GM18502 (cell line): Measurements from ENCODE around the gene ABCC6.

Source experiments
- ATAC-seq: cut with Tn5 transposase; IDR thresholded peaks from one replicate; pipeline ENCODE4 v1.9.1; 2021; ENCODE audit warnings: mild to moderate bottlenecking; ENCODE audit not compliant: unreplicated experiment, poor library complexity

Gene ABCC6

DNA sequence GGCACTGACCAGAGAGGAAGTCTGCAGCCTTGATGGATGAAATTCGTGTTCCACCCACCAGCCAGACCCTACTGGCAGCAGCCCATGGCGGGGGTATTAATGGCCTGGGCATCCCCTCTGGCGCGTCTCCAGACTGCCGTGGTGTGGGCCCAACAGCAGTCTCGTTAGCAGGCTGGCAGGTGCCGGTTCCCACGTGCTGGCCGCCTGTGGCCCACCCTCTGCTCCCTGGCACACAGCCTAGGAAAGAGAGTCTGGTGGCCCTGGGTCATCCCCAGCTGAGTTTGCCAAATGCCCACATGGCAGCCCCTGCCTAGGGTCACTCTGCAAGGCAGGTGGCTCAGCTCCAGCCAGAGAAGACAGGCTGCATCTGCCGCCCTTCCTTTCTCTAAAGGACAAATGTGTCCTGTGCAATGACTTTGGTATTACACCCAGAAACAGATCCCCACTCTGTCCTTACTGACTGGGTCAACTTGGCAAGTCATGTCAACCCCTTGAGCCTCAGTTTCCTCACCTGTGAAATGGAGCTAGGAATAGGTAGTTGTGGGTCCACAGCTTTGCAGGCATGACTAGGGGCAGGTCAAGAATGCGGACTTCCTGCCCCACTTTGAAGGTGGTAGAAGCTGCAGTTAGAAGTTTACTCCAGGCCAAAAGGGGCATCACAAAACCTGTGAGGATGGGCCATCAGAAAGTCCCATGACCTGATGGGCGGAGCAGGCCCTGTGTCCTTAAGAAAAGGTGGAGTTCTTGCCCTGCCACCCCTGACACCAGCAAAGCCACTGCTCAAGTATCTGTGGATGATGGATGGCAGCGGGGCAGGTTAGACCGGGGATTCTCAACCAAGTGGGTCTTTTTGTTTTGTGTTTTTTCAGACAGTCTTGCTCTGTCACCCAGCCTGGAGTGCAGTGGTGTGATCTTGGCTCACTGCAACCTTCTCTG lies 76.6 kb downstream of the ABCC6 start:
- no peak for ATAC-seq

DNA sequence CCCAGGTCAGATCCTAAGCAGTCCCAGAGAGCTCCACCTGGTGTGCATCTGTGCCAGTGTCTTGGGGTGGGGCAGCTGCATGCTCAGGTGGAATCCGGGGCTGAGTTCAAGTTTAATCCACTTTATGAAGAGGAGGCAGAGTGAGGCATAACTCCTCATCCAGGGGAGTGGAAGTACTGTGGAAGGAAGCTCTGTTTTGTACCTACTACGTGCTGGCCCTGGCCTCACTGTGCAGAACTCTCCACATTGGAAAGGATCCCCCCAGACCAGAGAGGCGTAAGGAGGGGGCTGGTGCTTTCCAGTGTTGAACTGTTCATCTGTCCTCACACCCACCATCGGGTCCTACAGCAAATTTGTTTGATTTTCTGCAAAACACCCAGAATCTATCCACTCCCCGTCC lies 78.0 kb downstream of the ABCC6 start:
- no peak for ATAC-seq

GRCh38 chr16:16144416-16144815 lies 78.9 kb downstream of the ABCC6 start:
- ATAC-seq: no peak

DNA sequence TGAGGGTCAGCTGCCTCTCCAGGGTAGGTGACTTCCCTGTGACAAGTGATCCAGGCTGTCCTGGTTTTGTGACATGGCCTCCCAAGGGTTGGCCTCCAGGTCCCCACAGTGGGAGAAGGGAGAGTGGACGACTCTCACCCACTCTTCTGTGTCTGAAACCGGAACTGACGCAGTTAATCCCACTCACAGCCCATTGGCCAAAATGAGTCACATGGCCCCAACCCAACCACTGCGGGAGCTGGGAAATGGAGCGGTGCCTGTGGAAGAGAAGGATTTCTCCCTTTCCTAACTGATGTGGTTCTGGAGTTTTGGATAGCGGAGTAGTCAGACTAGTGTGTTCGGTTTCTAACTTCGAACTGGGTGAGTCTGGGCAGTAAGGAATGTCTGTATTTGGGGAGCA lies 79.4 kb downstream of the ABCC6 start:
- no peak for ATAC-seq

GRCh38 chr16:16143038-16143763 lies 80.1 kb downstream of the ABCC6 start:
- ATAC-seq: no peak

- ATAC-seq: no peak
These were observed 81.4 kb downstream of the ABCC6 start for GRCh38 chr16:16141784-16142396.

GRCh38 chr16:16141141-16141540 lies 82.2 kb downstream of the ABCC6 start:
- ATAC-seq: no peak

GRCh38 chr16:16140537-16140936 lies 82.8 kb downstream of the ABCC6 start:
- no peak for ATAC-seq

DNA sequence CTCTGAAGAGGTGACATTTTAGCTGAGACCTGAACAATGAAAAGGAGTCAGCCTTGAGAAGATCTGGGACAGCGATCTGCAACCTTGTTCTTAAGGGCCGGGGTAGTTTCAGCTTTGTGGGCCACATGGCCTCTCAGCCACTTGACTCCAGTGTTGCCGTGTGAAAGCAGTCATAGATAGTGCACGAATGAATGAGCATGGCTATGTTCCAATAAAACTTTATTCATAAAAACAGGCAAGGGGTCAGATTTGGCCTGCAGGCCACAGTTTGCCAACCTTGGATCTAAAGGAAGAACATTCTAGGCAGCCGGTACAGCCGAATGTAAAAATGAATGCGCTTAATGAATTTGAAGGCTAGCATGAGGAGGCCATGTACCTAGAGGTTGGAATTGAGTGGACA lies 83.5 kb downstream of the ABCC6 start:
- ATAC-seq: no peak

GRCh38 chr16:16139061-16139460 lies 84.2 kb downstream of the ABCC6 start:
- no peak for ATAC-seq

DNA sequence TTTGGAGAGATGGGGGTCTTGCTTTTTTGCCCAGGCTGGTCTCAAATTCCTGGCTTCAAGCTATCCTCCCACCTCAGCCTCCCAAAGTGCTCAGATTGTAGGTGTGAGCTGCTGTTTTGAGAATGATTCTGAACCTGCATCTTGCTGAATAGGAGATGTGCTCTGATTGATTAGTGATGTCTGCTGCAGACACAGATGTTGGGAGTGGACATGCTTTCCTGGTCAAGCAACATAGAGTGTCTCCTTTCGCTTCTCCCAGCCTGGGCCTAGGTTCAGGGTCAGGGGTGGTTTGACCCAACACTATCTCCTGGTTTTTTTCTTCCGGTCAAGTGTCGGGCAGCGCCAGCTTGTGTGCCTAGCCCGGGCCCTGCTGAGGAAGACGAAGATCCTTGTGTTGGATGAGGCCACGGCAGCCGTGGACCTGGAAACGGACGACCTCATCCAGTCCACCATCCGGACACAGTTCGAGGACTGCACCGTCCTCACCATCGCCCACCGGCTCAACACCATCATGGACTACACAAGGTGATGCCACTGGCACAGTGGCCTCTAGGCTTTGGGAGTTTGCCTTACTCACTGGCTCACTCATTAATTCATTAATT lies 85.2 kb downstream of the ABCC6 start:
- ATAC-seq: no peak

DNA sequence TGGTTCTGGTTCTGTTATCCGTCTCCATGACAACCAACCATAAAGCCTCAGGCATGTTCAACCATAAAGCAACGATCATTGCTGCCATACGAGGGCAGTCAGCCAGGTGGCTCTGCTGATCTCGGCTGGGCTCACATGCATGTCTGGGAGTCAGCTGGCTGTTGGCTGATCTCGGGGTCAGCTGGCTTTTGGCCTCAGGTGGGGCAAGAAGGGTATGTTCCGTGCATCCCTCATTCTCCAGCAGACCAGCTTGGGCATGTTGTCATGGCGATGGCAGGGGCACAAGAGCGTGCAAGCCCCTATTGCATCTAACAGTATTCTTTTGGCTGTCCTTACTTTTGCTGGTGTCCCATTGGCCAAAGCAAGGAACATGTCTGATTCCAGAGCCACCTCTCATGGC lies 86.2 kb downstream of the ABCC6 start:
- no peak for ATAC-seq

DNA sequence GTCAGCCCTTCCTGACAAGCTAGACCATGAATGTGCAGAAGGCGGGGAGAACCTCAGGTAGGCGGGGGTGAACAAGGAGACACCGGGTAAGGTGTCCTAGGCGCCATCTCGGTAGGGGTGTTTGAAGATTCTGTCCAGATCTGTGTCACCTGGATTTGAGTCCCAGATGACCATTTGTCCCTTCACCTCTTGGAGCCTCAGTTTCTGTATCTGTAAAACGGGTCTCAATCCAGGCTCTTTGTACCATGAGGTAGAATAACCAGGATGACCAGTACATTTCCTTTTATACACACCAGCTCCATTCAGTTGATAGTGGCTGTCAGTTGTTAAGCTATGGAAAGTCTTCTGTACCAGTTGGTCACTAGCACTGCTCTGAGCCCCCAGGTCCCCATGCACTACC lies 86.7 kb downstream of the ABCC6 start:
- no peak for ATAC-seq

DNA sequence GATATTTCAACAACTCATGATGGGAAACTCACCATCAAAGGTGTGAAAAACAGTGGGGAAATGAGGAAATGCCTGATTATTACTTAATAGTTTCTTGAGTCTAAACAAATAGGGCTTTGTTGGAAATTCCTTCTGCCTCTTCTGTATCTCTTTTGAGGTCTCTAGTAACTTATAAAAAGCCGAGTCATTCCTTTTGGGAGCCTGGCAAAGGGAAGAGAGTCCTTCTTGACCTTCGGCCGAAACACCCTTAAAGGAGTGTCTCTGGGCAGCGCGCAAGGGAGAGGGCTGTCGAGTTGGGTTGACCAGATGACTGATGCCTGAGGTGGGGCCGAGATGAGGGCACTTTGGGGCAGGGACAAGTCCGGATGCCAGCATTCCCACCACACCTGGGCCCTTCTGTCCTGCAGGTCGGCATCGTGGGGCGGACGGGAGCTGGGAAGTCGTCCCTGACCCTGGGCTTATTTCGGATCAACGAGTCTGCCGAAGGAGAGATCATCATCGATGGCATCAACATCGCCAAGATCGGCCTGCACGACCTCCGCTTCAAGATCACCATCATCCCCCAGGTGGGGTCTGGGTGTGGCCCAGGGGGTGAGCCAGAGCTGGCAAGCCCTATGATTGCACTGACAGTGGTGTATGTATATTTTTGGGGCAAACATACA lies 89.2 kb downstream of the ABCC6 start:
- ATAC-seq: no peak

DNA sequence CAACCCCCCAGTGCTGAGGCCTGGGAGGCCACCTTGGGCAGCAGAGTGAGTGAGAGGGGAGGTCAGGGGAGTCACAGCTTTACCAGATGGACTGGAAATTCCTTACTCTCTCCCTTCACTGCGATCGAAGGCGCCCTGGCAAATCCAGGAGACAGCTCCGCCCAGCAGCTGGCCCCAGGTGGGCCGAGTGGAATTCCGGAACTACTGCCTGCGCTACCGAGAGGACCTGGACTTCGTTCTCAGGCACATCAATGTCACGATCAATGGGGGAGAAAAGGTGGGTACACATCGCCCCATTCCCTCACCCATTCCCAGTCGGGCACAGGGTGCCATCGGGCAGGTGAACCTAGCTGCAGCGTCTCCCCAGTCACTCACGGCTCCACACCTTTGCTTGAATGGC lies 91.6 kb downstream of the ABCC6 start:
- ATAC-seq: no peak

DNA sequence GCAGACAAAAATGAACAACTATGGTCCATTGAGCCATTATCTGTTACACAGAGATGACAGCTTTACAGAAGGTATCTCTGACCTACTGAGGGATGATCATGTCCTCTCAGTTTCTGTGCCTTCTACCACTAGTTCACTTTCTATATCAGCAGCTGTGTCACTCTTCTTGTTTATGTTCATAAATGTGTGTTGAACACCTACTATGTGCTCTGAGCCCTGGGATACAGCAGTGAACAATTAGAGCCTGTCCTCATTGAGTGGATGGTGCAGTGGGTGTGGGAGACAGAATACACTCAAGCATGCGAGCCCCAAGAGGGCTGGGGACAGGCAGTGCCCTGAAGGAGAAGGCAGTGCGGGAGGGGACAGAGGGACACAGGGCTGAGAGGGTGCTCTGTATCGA lies 92.1 kb downstream of the ABCC6 start:
- ATAC-seq: no peak

- ATAC-seq: no peak
These were observed 95.7 kb downstream of the ABCC6 start for GRCh38 chr16:16127469-16128116.

- no peak for ATAC-seq
These were observed 96.4 kb downstream of the ABCC6 start for GRCh38 chr16:16126896-16127295.

GRCh38 chr16:16124974-16125373 lies 98.3 kb downstream of the ABCC6 start:
- ATAC-seq: no peak

GRCh38 chr16:16124438-16124837 lies 98.9 kb downstream of the ABCC6 start:
- ATAC-seq: no peak
